ENCODE data around the gene SLC9C2.
"Not testable (repeated sequence)": the region's sequence is repeated elsewhere in the genome, so short reads cannot be mapped to it uniquely, and the experiment has no call there.

GRCh38 chr1:173493125-173493524 lies 109.7 kb downstream of the SLC9C2 start:
- TF ChIP-seq POLR2A, EP300, CTCF (IDR thresholded peaks at IDR 0.05): not testable (repeated sequence)
